Measurements from ENCODE around the gene GVQW3.

Gene GVQW3

GRCh38 chr11:76408171-76408965 lies 27.2 kb downstream of the GVQW3 start:
- no peak for ATAC-seq
- Mint-ChIP-seq H3K27me3 (peaks cover 8% of the 10 kb centered on the region), H3K9me3 (no peaks in the 10 kb centered on the region), H3K27ac (no peak overlapping the region), H3K4me1 (no peaks in the 10 kb centered on the region), H3K4me3 (no peak overlapping the region)
- DNase-seq = no peak

- Mint-ChIP-seq H3K9me3 (no peaks in the 10 kb centered on the region), H3K4me1 (no peaks in the 10 kb centered on the region), H3K4me3 (no peak overlapping the region), H3K27ac (no peak overlapping the region), H3K27me3 (peaks cover 8% of the 10 kb centered on the region)
- ATAC-seq (no peak), DNase-seq (no peak)
Observed at GRCh38 chr11:76410851-76411357, 29.8 kb downstream of the GVQW3 start.

GRCh38 chr11:76415073-76415472 lies 34.0 kb downstream of the GVQW3 start:
- ATAC-seq = peak; percentile 48
- no peaks in the 10 kb centered on the region for H3K4me1 Mint-ChIP-seq
- no peak overlapping the region for H3K4me3 Mint-ChIP-seq
- no peak for DNase-seq
- no peak overlapping the region for H3K27ac Mint-ChIP-seq
- no peaks in the 10 kb centered on the region for H3K9me3 Mint-ChIP-seq
- H3K27me3 Mint-ChIP-seq = peaks cover 16% of the 10 kb centered on the region

GRCh38 chr11:76419896-76420295 lies 38.8 kb downstream of the GVQW3 start:
- no peak overlapping the region for H3K4me3 Mint-ChIP-seq
- no peaks in the 10 kb centered on the region for H3K9me3 Mint-ChIP-seq
- no peak overlapping the region for H3K27ac Mint-ChIP-seq
- peak; percentile 13 to 21 for DNase-seq
- ATAC-seq = no peak
- H3K4me1 Mint-ChIP-seq = peaks cover 9% of the 10 kb centered on the region
- H3K27me3 Mint-ChIP-seq = peaks cover 8% of the 10 kb centered on the region

GRCh38 chr11:76424379-76424778 lies 43.3 kb downstream of the GVQW3 start:
- H3K4me1 Mint-ChIP-seq = peaks cover 13% of the 10 kb centered on the region
- peaks cover 30% of the 10 kb centered on the region for H3K27me3 Mint-ChIP-seq
- peak overlapping the region in 1 of 2 donors; percentile 31 for H3K27ac Mint-ChIP-seq
- ATAC-seq (peak; percentile 91), DNase-seq (peak in 1 of 2 donors; percentile 21)
- no peaks in the 10 kb centered on the region for H3K9me3 Mint-ChIP-seq
- peak overlapping the region in 1 of 2 donors; percentile 3 for H3K4me3 Mint-ChIP-seq

- H3K27ac Mint-ChIP-seq = peak overlapping the region in 1 of 2 donors; percentile 31
- peaks cover 30% of the 10 kb centered on the region for H3K27me3 Mint-ChIP-seq
- H3K9me3 Mint-ChIP-seq = no peaks in the 10 kb centered on the region
- H3K4me1 Mint-ChIP-seq = peaks cover 13% of the 10 kb centered on the region
- ATAC-seq (peak; percentile 79), DNase-seq (no peak)
- peak overlapping the region in 1 of 2 donors; percentile 3 for H3K4me3 Mint-ChIP-seq
Observed at GRCh38 chr11:76424891-76425290, 43.8 kb downstream of the GVQW3 start.

- H3K9me3 Mint-ChIP-seq = no peaks in the 10 kb centered on the region
- H3K4me3 Mint-ChIP-seq = no peak overlapping the region
- H3K4me1 Mint-ChIP-seq = peaks cover 13% of the 10 kb centered on the region
- ATAC-seq (no peak), DNase-seq (no peak)
- H3K27ac Mint-ChIP-seq = no peak overlapping the region
- H3K27me3 Mint-ChIP-seq = peaks cover 30% of the 10 kb centered on the region
Observed at GRCh38 chr11:76426660-76427059, 45.5 kb downstream of the GVQW3 start.

GRCh38 chr11:76436020-76436419 lies 54.9 kb downstream of the GVQW3 start:
- Mint-ChIP-seq H3K4me1 (peaks cover 7% of the 10 kb centered on the region), H3K4me3 (no peak overlapping the region), H3K27me3 (no peaks in the 10 kb centered on the region), H3K9me3 (no peaks in the 10 kb centered on the region), H3K27ac (no peak overlapping the region)
- no peak for ATAC-seq
- no peak for DNase-seq

- no peaks in the 10 kb centered on the region for H3K27me3 Mint-ChIP-seq
- ATAC-seq = no peak
- peak overlapping the region; percentile 94 to 99 for H3K4me3 Mint-ChIP-seq
- H3K27ac Mint-ChIP-seq = peak overlapping the region; percentile 98 to 99
- no peak for DNase-seq
- peaks cover 33% of the 10 kb centered on the region for H3K4me1 Mint-ChIP-seq
- no peaks in the 10 kb centered on the region for H3K9me3 Mint-ChIP-seq
Observed at GRCh38 chr11:76443268-76443980, 62.3 kb downstream of the GVQW3 start.

- peak overlapping the region; percentile 98 to 99 for H3K27ac Mint-ChIP-seq
- H3K27me3 Mint-ChIP-seq = no peaks in the 10 kb centered on the region
- peak overlapping the region; percentile 94 to 99 for H3K4me3 Mint-ChIP-seq
- no peaks in the 10 kb centered on the region for H3K9me3 Mint-ChIP-seq
- DNase-seq (no peak), ATAC-seq (no peak)
- H3K4me1 Mint-ChIP-seq = peaks cover 38% of the 10 kb centered on the region
Observed at GRCh38 chr11:76444065-76444383, 62.9 kb downstream of the GVQW3 start.

- DNase-seq (peak; percentile 88 to 94), ATAC-seq (peak; percentile 97)
- Mint-ChIP-seq H3K9me3 (no peaks in the 10 kb centered on the region), H3K27me3 (no peaks in the 10 kb centered on the region), H3K27ac (peak within 1 kb of the TSS; percentile 98 to 99), H3K4me3 (peak within 1 kb of the TSS; percentile 94 to 99), H3K4me1 (peaks cover 39% of the 10 kb centered on the region)
Observed at GRCh38 chr11:76444384-76445120, 63.4 kb downstream of the GVQW3 start, which contains the start of gene EMSY. Gene EMSY (plus strand): TSS chr11:76445018. CDS start chr11:76446939, 1,921 bp downstream.

- H3K27me3 Mint-ChIP-seq = no peaks in the 10 kb centered on the region
- H3K4me3 Mint-ChIP-seq = peak overlapping the region; percentile 94 to 99
- DNase-seq (peak in 1 of 2 donors; percentile 41), ATAC-seq (peak; percentile 37)
- peak overlapping the region; percentile 98 to 99 for H3K27ac Mint-ChIP-seq
- peaks cover 39% of the 10 kb centered on the region for H3K4me1 Mint-ChIP-seq
- H3K9me3 Mint-ChIP-seq = no peaks in the 10 kb centered on the region
Observed at GRCh38 chr11:76445121-76446084, 64.3 kb downstream of the GVQW3 start.

GRCh38 chr11:76448506-76448905 lies 67.4 kb downstream of the GVQW3 start:
- DNase-seq = no peak
- no peak overlapping the region for H3K4me3 Mint-ChIP-seq
- no peaks in the 10 kb centered on the region for H3K27me3 Mint-ChIP-seq
- H3K9me3 Mint-ChIP-seq = no peaks in the 10 kb centered on the region
- H3K27ac Mint-ChIP-seq = no peak overlapping the region
- H3K4me1 Mint-ChIP-seq = peaks cover 22% of the 10 kb centered on the region
- no peak for ATAC-seq

- H3K4me1 Mint-ChIP-seq = peaks cover 12% of the 10 kb centered on the region
- no peaks in the 10 kb centered on the region for H3K27me3 Mint-ChIP-seq
- ATAC-seq (no peak), DNase-seq (no peak)
- H3K27ac Mint-ChIP-seq = no peak overlapping the region
- H3K9me3 Mint-ChIP-seq = no peaks in the 10 kb centered on the region
- H3K4me3 Mint-ChIP-seq = no peak overlapping the region
Observed at GRCh38 chr11:76453248-76453647, 72.1 kb downstream of the GVQW3 start.

Measured in stimulated activated naive CD8-positive, alpha-beta T cell treated with anti-CD3 and anti-CD28 coated beads, Interleukin-15, amount 100 ng/mL, for 72 hours (primary cell).